Panc1 (cell line): ENCODE measurements around the gene SLC38A9. TPM values are rescaled to one million over a fixed set of nuclear protein-coding genes. Genes with fewer than 3 reads are reported as not detected.

Source experiments
- ATAC-seq: fragments of 200-7000 bp; cut with Tn5 transposase; 2 replicates; pipeline ENCODE4 v1.9.1; 2020; ENCODE audit warnings: mild to moderate bottlenecking, moderate library complexity
- BruUV-seq: library from RNA; stranded (reverse); fragments of 400-500 nt; replicated peaks from 2 replicates; lab custom pipeline; 2021; lab: Mats Ljungman, UMichigan
- CTCF ChIA-PET: fragments of 300-600 bp; sonication (Branson Sonifier 250); formaldehyde crosslinking; loops from one replicate; lab custom pipeline; 2022; ENCODE audit warnings: antibody characterized with exemption; lab: Charles Lee
- POLR2A ChIA-PET: fragments of 300-600 bp; sonication (Branson Sonifier 250); formaldehyde crosslinking; loops from one replicate; lab custom pipeline; 2022; ENCODE audit warnings: antibody characterized with exemption; lab: Charles Lee
- DNase-seq: peaks from one replicate; pipeline ENCODE4 v3.0.0-alpha.2; 2010; ENCODE audit warnings: low read depth, low spot score
- H3K27ac ChIP-seq: 2 replicates; pipeline ENCODE4 v1.5.1; 2011; ENCODE audit warnings: mild to moderate bottlenecking, low read length, inconsistent platforms
- H3K27me3 ChIP-seq: fragments of 200-500 bp; sonication (Bioruptor generic); 2 replicates; pipeline ENCODE4 v1.6.0; 2014; ENCODE audit warnings: low read length, inconsistent platforms; ENCODE audit not compliant: control insufficient read depth, insufficient read depth
- H3K36me3 ChIP-seq: fragments of 200-500 bp; sonication (Bioruptor generic); 2 replicates; pipeline ENCODE4 v1.5.1; 2014; ENCODE audit warnings: inconsistent platforms, mild to moderate bottlenecking, low read length, moderate library complexity; ENCODE audit not compliant: control insufficient read depth, insufficient read depth
- H3K4me1 ChIP-seq: 2 replicates; pipeline ENCODE4 v1.5.1; 2011; ENCODE audit warnings: inconsistent platforms, mild to moderate bottlenecking, low read length, moderate library complexity; ENCODE audit not compliant: control insufficient read depth, insufficient read depth
- H3K4me3 ChIP-seq, 2 experiments: 2 replicates each; pipeline ENCODE4 v1.5.1; 2011 to 2012; ENCODE audit warnings: low read depth in 2 of 2, low read length in 2 of 2, mild to moderate bottlenecking in 2 of 2, inconsistent platforms in 1 of 2, moderate library complexity in 1 of 2
- H3K9me3 ChIP-seq: fragments of 200-500 bp; sonication (Bioruptor generic); 2 replicates; pipeline ENCODE4 v1.5.1; 2014; ENCODE audit warnings: low read depth, mild to moderate bottlenecking, inconsistent platforms, low read length, moderate library complexity; ENCODE audit not compliant: control insufficient read depth, insufficient read depth
- POLR2AphosphoS5 ChIP-seq: IDR thresholded peaks from 2 replicates; pipeline ENCODE4 v1.6.1; 2012; ENCODE audit warnings: mild to moderate bottlenecking, low read depth, low read length, moderate library complexity
- TCF7L2 ChIP-seq: IDR thresholded peaks from 2 replicates; pipeline ENCODE4 v1.6.1; 2011; ENCODE audit warnings: mild to moderate bottlenecking, low read depth, low read length, inconsistent platforms
- in situ Hi-C: cut with HindIII; loops from 2 replicates; pipeline ENCODE4 v1.10.0; 2016; ENCODE audit warnings: low sequenced_read_pairs, low pct_unique_long_range_greater_than_20kb
- intact Hi-C: fragments of 100-400 bp; cut with micrococcal nuclease; formaldehyde crosslinking; loops from one replicate; pipeline ENCODE4 v1.10.0; 2022; ENCODE audit not compliant: unreplicated experiment
- total RNA-seq: library from RNA; stranded (reverse); gene quantifications from one replicate; pipeline ENCODE4 v1.2.1, GENCODE V29; 2021; ENCODE audit not compliant: unreplicated experiment
- TF ChIP-seq, protein P1 (sequence below): fragments of 450-650 bp; IDR thresholded peaks from 2 replicates; pipeline ENCODE4 v1.5.1; 2017; ENCODE audit warnings: mild to moderate bottlenecking
- TF ChIP-seq, protein P2 (sequence below), 2 experiments: IDR thresholded peaks; 2 replicates each; pipeline ENCODE4 v1.6.1; 2011 to 2012; ENCODE audit warnings: low read depth in 2 of 2, control low read depth in 1 of 2, low read length in 1 of 2, mild to moderate bottlenecking in 1 of 2, moderate library complexity in 1 of 2; ENCODE audit not compliant: insufficient read depth in 1 of 2

Gene SLC38A9
- total RNA-seq, 1 experiment from 2014 or later = 12.8 TPM

DNA sequence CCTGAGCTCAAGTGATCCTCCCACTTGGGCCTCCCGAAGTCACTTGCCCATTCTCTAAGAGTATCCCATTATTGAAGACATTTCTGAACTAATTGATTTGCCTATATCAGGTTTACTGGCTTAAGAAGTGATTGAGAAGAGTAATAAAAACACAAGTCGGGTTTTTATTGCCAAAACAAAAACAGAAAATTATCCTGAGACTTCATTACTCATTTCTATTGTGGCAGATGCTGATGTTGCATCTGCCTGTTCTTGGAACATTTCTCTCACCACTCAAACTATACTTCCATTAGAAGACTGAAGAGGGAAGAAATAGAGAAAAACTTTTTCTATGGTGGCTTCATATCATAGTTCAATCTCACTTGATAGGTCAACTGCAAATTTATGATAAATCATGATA lies 135.5 kb downstream of the SLC38A9 start:
- BruUV-seq = no TSS peak
- Histone ChIP-seq H3K4me1 (no peaks in the 10 kb centered on the region), H3K36me3 (no peaks in the 10 kb centered on the region), H3K4me3 (no peak overlapping the region), H3K27me3 (no peaks in the 10 kb centered on the region), H3K9me3 (no peaks in the 10 kb centered on the region), H3K27ac (no peak overlapping the region)
- intact Hi-C loops (no loop called here), in situ Hi-C loops (no loop called here)
- CTCF ChIA-PET = no interaction called here
- TF ChIP-seq POLR2AphosphoS5 = no peak
- TF ChIP-seq TCF7L2 = no peak
- TF ChIP-seq, protein P1, sequence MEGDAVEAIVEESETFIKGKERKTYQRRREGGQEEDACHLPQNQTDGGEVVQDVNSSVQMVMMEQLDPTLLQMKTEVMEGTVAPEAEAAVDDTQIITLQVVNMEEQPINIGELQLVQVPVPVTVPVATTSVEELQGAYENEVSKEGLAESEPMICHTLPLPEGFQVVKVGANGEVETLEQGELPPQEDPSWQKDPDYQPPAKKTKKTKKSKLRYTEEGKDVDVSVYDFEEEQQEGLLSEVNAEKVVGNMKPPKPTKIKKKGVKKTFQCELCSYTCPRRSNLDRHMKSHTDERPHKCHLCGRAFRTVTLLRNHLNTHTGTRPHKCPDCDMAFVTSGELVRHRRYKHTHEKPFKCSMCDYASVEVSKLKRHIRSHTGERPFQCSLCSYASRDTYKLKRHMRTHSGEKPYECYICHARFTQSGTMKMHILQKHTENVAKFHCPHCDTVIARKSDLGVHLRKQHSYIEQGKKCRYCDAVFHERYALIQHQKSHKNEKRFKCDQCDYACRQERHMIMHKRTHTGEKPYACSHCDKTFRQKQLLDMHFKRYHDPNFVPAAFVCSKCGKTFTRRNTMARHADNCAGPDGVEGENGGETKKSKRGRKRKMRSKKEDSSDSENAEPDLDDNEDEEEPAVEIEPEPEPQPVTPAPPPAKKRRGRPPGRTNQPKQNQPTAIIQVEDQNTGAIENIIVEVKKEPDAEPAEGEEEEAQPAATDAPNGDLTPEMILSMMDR = no peak
- TF ChIP-seq, protein P2, sequence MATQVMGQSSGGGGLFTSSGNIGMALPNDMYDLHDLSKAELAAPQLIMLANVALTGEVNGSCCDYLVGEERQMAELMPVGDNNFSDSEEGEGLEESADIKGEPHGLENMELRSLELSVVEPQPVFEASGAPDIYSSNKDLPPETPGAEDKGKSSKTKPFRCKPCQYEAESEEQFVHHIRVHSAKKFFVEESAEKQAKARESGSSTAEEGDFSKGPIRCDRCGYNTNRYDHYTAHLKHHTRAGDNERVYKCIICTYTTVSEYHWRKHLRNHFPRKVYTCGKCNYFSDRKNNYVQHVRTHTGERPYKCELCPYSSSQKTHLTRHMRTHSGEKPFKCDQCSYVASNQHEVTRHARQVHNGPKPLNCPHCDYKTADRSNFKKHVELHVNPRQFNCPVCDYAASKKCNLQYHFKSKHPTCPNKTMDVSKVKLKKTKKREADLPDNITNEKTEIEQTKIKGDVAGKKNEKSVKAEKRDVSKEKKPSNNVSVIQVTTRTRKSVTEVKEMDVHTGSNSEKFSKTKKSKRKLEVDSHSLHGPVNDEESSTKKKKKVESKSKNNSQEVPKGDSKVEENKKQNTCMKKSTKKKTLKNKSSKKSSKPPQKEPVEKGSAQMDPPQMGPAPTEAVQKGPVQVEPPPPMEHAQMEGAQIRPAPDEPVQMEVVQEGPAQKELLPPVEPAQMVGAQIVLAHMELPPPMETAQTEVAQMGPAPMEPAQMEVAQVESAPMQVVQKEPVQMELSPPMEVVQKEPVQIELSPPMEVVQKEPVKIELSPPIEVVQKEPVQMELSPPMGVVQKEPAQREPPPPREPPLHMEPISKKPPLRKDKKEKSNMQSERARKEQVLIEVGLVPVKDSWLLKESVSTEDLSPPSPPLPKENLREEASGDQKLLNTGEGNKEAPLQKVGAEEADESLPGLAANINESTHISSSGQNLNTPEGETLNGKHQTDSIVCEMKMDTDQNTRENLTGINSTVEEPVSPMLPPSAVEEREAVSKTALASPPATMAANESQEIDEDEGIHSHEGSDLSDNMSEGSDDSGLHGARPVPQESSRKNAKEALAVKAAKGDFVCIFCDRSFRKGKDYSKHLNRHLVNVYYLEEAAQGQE (IDR thresholded peaks at IDR 0.05; ENCODE audit: insufficient read depth in 1 of 2, low read depth in 2 of 2, low read length in 1 of 2) = no peak
- no peak for DNase-seq
- ATAC-seq = no peak
- POLR2A ChIA-PET = no interaction called here

Other genes with a start within 250 kb of the SLC38A9 start
- gene PLPP1, start 177.4 kb downstream of the SLC38A9 start, total RNA-seq = 35.7 TPM
- not detected for gene DDX4, start 25.7 kb upstream of the SLC38A9 start, total RNA-seq
- gene IL31RA, start 139.0 kb upstream of the SLC38A9 start, total RNA-seq = 3.1 TPM